ENCODE data around the gene SRRM2.

Gene SRRM2

DNA sequence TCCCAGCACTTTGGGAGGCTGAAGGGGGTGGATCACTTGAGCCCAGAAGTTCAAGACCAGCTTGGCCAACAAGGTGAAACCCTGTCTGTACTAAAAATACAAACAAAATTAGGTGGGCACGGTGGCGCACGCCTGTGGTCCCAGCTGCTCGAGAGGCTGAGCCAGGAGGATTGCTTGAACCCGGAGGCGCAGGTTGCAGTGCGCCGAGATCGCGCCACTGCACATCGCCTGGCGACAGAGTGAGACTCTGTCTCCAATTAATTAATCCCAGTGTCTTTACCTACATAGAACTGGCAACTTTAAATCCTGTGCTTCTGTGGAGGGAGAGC, 26.2 kb downstream of the SRRM2 start:
- DNase-seq = no peak

DNA sequence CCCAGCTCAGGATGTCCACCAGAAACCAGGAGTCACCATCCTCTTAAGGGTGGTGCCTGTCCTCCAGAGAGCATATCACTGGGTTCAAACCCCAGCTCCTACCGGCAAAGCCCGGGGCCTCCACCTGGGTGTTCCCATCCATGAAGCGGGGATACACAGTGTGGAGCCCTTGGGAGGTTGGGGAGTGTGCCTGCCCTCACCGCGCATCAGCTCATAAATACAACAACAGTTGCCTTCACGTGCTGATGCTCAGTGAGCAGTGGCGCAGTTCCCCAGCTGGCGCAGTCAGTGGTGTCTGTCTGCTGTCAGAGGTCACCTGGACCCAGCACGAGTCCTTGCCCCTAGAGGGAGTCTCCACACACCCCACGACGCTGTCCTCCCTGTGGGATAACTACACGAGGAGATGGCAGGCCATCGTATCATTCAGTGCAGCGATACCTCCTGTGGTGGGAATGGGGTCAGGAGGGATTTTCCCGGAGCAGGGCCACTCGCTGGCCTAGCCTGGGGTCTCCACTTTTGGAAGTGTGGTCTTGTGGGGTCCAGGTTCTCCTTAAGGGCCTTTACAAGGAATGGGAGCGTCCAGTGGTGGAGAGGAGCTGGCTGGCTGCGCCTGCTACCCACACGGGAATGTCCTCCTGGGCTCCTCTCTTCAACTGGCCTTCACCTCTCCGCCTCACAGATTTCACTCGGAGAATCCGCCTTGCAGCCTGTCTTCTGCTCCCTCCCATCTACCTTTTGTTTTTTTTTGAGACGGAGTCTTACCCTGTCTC, 26.9 kb downstream of the SRRM2 start:
- DNase-seq = no peak

DNA sequence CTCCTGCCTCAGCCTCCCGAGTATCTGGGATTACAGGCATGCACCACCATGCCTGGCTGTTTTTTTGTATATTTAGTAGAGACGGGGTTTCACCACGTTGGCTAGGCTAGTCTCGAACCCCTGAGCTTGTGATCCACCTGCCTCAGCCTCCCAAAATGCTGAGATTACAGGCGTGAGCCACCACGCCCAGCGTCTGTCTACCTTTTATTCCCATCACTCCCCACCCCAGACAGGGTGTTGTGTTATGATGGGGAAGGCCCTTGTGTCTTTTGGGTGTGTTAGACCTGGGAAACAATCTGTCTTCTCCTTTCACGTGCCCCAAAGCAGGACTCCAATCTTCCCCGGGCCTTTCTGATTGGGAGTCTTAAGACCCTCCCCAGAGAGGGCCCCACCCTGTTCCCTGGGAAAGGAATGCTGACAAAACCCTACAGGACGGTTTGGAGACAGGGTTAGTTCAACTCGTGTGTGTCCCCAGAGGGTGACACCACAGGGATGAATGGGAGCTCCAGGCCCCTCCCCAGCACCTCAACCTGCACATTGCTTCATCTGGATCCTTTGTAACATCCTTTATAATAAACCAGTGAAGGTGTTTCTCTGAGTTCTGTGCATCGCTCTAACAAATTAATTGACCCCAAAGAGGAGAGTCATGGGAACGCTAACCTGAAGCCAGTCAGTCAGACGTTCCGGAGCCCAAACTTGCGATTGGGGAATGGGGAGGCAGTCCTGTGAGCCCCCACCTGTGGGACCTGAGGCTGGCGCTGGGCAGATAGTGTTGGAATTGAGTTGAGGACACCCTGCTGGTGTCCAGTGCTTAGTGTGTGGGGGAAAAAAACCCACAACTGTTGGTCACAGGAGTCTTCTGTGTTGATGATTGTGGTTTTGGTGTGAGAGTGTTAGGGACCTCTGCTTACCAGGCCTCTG, 27.8 kb downstream of the SRRM2 start:
- no peak for DNase-seq

DNA sequence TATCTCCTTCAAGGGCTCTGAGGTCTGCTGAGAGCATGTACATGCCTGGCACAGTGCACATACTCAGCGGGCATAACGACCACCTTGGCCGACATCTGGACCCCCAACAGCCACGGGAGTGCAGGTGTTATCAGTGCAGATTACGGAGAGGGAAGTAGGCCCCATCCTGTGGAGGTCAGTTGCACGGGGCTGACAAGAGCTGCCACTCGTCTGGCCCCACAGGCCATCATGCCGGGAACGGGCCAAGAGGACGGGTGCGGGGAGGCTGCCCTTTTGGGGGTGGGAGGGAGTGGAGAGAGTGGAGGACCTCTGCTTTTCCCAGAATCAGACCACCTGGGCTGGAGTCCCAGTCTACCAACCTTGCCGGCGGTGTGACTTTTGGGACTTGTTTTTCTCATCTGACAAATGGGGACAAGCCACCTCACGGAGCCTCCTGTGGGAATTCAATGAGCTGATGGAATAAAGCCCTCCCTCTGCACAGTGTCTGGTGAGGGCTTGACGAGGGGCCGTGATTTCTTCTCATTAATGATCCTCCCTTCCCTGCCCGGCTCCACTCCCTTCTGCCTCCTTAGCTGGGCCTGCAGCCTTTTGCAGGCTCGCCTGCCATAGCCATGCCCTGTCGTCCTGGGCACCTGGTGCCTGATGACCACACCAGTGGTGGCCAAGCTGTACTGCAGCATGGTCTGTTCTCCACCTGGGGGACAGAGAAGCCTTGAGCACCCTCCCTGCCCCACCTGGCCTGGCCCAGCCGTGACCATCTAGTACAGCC, 30.3 kb downstream of the SRRM2 start:
- DNase-seq = no peak

DNA sequence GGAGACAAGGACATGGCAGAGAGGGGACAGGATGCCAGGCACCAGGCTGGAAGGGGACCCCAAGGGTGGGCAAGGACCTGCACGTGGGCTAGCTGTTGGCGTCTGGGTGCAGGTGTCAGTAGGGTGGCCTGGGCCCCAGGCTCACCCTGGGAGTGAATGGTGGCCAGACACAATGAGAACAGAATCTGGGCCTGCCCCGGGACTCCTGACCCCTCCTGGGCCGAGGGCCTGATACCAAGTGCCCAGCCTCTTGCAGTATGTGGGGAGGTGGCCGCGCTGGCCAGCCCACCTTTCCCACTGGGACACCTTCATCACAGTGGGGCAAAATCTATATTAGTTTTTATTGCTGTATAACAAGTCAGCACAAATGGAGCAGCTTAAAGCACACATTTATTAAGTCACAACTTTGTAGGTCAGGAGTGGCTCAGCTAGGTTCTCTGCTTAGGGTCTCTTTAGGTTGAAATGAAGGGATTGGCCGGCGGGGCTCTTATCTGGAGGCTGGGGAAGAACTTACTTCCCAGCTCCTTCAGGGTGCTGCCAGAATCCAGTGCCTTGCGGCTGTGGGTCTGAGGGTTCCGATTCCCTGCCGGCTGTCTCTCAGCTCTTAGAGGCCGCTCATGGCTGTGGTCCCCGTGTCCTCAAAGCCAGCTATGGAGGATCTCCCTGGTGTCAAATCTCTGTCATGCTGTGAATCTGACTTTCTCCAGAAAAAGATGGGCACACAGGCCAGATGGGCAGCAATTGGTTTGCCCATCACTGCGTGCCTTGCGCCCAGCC, 31.3 kb downstream of the SRRM2 start:
- no peak for DNase-seq

DNA sequence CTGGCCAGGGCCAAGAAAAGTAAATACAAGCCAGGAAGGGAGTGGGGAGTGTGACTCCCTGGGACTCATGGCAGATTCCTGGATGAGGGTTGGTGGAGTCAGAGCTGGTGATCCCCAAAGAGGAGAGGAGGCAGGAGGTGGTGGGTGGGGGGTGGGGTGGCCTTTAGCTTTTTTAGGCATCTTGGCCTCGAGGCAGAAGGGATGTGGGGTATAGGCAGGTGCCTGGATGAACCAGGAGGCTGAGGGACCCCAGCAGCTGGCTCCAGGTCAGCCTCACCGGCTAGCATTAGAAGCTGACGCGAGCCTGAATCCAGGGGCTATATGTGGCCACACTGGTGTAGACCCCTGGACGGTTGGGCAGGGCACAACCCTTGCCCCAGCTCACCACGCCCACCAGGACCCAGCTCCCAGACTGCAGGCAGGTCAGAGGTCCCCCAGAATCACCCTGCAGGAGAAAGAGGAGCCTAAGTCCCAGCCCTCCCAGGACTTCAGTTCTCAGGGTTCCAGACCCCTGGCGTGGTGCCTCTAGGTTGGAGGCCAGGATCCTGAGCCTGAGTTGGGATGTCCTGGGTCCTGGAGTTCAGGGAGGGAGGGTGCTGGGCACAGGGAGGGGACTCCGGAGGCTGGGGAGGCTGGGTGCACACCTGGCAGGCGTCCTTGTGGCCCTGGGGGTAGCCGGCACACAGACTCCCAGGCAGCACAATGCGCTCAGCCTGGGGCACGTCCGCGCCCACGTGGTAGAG, 32.1 kb downstream of the SRRM2 start:
- no peak for DNase-seq

DNA sequence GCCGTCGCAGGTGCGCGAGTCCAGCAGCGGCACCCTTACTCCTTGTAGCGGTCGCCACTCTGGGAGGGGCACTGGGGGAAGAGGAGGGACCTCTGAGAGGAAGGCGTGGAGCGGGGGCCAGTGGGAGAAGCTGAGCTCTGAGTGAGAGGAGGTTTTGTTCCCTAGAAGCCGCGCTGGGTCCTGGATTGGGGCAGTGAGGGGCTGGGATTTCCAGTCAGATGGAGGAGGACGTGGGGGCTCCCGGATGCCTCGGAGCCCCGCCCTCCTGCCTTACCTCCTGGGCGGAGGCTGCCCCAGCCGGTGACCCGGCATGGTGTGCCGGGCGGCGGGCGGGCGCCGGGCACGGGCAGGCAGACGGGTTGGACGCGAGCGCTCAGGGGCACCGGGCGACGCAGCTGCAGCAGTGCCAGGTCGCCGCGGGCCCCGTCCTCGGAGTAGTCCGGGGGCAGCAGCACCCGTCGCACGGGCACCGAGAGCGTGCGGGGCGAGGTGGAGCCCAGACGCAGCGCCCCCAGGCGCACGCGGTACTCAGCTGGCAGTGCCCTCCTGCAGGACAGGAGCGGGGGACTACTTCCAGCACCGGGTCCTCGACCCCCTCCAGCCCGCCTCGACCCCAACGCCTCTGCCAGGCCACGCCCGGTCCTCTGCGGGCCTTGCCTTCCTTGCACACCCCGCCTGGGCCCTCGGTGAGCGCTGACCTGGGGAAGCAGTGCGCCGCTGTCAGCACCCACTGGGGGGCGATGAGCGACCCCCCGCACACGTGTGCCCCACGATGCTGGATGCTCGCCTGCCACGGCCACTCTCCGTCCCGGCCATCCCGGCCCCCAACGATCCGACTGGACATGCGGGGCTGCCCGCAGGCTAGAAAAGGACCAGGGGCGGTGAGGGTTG, 32.9 kb downstream of the SRRM2 start:
- DNase-seq = no peak

DNA sequence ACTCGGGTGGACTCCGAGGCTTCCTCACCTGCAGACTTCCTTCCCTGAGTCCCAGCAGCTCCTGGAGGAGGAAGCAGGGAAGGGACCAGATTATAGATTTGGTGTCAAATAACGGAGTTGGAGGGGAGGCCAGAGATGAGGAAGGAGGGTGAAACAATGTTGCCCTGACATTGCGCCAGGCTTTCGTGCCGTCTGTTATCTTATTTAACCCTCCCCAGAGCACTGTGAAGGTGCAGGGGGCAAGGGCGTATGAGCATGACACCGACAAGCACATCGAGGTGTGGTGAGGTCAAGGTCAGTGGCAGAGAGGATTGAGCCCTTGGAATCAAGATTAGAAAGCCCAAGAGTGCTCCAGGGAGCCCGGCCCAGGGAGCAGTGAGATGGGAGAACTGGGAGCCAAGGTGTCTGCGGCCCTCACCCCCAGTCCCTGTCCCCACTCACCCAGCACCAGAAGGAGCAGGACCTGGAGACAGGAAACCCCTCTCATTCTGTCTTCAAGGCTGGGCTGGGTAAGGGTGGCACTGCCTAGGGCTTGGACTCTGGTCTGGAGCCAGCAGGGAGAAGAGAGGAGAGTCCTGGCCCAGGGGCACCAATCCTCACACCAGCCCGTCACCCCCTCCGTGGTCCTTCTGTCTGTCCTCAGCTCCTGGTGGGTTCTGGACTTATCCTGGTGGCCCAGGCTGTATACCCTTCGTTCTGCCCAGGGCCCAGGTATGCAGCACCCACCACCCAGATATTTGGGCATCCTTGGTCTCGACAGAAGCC, 33.8 kb downstream of the SRRM2 start:
- DNase-seq = no peak

DNA sequence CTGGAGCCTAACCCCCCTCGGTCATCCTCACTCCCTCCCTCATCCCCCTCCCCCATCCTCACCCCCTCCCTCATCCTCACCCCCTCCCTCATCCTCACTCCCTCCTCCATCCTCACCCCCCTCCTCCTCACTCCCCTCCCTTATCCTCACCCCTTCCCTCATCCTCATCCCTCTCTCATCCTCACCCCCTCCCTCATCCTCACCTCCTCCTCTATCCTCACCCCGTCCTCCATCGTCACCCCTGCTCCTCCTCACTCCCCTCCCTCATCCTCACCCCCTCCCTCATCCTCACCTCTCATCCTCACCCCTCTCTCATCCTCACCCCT, 34.4 kb downstream of the SRRM2 start:
- no peak for DNase-seq

DNA sequence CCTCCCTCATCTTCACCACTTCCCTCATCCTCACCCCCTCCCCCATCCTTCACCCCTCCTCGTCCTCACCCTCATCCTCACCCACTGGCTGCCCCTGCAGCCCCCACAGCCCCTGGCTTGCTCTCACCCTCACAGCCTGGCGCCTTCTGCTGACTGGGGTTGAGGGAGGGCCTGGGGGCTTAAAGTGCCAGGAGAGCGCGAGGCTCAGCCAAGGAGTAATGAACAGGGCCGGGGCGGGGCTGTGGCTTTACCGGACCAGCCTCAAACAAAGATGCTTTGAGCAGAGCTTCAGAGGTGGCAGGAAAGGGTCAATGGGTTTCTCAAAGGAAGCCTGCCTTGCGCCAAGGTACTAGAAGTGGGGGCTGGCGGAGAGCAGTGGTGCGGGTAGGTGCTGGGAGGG, 35.0 kb downstream of the SRRM2 start, which contains the start of gene PRSS33:
PRSS33 (minus strand) TSS at position 155 of the 400 bp plus-strand sequence. CDS start 1,013 bp downstream, outside the sequence.
- DNase-seq = no peak

DNA sequence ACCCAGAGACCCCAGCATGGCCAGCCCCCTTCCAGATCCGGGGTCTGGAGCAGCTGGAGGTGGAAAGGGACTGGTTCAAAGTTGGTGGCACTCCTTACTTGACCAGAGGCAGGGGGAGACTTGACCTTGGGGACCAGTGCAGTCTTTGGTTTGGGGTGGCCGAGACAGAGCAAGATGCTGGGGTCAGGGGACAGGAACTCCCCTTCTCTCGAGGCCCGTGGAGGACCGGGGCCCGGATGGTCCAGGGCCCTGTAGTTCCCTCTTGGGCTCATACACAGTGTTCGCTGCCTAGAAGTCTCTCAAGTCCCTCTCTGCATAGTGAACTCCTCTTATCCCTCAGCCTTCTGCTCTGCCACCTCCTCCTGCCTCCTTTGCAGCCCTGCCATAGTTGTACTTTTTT, 35.5 kb downstream of the SRRM2 start:
- no peak for DNase-seq

DNA sequence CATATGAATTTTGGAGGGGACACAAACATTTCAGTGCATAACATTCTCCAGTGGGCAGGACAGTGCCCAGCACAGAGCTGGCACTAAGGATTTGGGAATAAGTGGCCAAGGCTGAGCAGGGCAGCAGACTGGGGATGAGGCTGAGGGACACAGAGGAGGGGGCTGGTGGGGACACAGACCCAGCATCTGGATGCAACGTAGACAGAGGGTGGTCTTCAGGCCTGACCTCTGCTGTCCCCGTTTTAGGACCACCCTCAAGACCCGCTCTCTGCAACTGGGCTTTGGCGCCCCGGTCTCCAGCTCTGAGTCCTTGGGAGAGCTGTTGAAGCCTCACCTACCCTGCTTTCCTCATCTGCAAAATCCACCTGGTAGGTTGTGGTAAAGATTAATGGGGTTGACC, 38.2 kb downstream of the SRRM2 start:
- no peak for DNase-seq

DNA sequence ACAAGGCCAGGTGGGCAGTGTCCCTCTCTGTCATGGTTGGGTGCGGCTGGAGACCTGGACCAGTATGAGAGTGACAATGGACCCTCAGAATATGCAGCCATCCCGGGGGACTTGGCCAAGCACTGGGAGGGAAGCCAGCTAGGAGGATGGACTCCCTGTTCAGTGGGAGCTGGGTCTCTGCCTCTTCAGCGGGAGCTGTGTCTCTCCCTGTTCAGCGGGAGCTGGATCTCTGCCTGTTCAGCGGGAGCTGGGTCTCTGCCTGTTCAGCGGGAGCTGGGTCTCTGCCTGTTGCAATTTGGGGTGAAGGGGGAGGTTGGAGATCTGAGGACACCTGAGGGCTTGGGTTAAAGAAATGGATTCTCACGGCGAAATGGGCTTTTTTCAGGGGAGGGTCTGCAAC, 38.7 kb downstream of the SRRM2 start:
- no peak for DNase-seq

DNA sequence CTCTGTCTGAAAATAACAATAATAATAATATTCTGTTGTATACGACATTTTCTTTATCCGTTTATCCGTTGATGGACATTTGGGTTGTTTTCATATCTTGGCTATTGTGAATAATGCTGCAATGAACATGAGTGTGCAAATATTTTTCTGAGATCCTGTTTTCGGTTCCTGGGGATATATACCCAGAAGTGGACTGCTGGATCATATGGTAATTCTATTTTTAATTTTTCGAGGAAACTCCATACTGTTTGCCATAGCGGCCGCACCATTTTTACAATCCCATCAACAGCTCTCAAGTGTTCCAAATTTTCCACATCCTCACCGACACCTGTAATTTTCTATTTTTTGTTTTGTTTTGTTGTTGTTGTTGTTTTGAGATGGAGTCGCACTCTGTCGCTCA, 40.5 kb downstream of the SRRM2 start:
- no peak for DNase-seq

DNA sequence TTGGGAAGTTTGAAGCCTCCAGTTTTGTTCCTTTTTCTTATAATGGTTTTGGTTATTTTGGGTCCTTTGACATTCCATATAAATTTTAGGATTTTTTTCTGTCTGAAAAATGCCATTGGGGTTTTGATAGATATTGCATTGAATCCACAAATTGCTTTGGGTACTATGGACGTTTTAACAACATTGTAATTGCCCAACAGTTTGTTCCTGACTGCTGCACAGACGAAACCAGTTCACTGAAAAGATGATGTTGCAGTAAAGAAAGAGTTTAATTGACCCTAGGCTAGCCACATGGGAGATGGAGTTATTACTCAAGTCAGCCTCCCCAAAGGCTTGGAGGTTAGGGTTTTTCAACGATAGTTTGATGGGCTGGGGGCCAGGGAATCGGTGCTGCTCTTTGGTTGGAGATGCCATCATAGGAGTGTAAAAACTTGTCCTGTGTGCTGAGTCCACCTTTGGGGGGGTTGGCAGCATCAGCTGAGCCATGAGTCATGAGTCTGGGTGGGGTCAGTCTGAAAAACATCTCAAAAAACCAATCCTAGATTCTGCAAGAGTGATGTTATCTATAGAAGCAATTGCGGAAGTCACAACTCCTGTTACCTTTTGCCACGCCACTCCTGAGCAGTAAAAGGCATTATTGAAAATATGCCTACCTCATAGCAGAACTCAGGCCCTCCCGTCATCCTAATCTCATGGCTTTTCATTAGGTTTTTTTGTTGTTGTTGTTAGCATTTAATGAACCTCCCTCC, 43.1 kb downstream of the SRRM2 start:
- no peak for DNase-seq

DNA sequence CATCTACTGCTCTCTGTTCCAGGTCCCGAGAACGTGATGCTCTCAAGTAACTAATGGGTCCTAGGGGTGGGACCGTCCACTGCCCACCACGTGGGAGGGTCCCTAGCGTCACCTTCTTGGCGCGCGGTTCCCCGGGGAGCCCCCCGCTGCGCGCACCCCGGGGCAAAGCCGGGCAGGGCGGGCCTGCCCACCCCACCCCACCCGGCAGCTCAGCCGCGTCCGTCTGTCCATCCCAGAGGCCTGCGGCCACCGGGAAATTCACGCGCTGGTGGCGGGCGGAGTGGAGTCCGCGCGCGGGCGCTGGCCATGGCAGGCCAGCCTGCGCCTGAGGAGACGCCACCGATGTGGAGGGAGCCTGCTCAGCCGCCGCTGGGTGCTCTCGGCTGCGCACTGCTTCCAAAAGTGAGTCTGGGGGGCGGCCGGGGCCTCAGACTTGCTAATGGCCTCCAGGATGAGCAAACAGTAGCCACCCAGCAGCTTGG, 46.3 kb downstream of the SRRM2 start:
- DNase-seq = no peak

DNA sequence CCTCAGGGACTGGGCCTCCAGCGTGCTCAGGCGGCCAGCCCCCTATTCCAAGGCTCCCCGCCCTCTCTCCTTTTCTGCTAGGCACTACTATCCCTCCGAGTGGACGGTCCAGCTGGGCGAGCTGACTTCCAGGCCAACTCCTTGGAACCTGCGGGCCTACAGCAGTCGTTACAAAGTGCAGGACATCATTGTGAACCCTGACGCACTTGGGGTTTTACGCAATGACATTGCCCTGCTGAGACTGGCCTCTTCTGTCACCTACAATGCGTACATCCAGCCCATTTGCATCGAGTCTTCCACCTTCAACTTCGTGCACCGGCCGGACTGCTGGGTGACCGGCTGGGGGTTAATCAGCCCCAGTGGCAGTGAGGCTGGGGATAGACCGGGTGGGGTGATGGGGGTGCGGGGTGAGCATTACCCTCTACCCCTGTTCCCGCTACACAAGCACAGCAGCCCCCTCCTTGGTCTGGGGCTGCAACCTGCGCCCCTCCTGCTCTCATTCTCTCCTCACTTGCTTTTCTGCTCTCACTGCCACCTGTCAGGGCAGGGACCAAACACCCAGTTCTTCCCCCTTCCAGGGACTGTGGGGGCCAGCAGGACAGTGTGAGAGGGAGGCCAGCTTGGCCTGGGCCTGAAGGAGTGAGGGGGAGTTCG, 46.9 kb downstream of the SRRM2 start:
- no peak for DNase-seq

DNA sequence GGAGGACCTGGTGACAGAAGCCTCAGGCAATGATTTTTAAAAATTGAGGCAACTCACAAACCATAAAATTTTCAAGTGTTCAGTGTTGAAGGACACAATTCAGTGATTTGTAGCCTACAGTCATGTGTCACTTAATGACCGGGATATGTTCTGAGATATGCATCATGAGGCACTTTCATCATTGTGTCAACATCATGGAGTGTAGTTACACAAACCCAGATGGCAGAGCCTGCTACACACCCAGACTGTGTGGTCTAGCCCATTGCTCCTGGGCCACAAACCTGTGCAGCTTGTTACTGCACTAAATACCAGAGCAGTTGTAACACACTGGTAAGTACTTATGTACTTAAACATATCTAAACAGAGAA, 47.4 kb downstream of the SRRM2 start:
- no peak for DNase-seq

Data from Kasumi-1 (cell line).